ENCODE results near the gene CCDC43. TPM values are rescaled to one million over a fixed set of nuclear protein-coding genes. Genes with fewer than 3 reads are reported as not detected.
A peak's percentile ranks its signal among the peaks of the same experiment; 100 is the strongest.

Gene CCDC43
- total RNA-seq, 1 experiment from 2014 or later = 50.4 TPM

- CTCF ChIA-PET = no interaction called here
Observed at GRCh38 chr17:44646280-44646679, 43.3 kb downstream of the CCDC43 start.

GRCh38 chr17:44645341-44645740, 44.2 kb downstream of the CCDC43 start:
- no peaks in the 10 kb centered on the region for H3K27me3 ChIP-seq (ENCODE audit: low read length)
- no peaks in the 10 kb centered on the region for H3K36me3 ChIP-seq (ENCODE audit: low read depth, low read length)
- no peaks in the 10 kb centered on the region for H3K9me2 ChIP-seq (replicated peaks; ENCODE audit: low read length)
- H3K4me2 ChIP-seq (ENCODE audit: low read length) = no peak overlapping the region
- CTCF ChIA-PET = no interaction called here
- no peak overlapping the region for H3K27ac ChIP-seq (ENCODE audit: low read length)
- no peak overlapping the region for H3K9ac ChIP-seq (ENCODE audit: low read length)
- no peaks in the 10 kb centered on the region for H3K9me3 ChIP-seq (ENCODE audit: low read length)
- no peak overlapping the region for H3K4me3 ChIP-seq (ENCODE audit: low read length)
- BruUV-seq (replicated peaks) = no TSS peak
- H3K79me2 ChIP-seq (ENCODE audit: low read length) = no peaks in the 10 kb centered on the region
- intact Hi-C loops (cut with micrococcal nuclease) = no loop called here
- peak overlapping the region; percentile 18; the same call in 1 of the 2 replicates for H2AFZ ChIP-seq (ENCODE audit: low read length)
- no peak for DNase-seq
- no peaks in the 10 kb centered on the region for H3K4me1 ChIP-seq (ENCODE audit: insufficient read depth, low read length)
- no peaks in the 10 kb centered on the region for H3F3A ChIP-seq (ENCODE audit: low read length, unreplicated experiment)
- ATAC-seq = no peak
- TF ChIP-seq EZH2phosphoT487 (IDR thresholded peaks at IDR 0.05; ENCODE audit: borderline replicate concordance, low read length) = no peak
- no peak for TF ChIP-seq EZH2 (IDR thresholded peaks at IDR 0.05; ENCODE audit: low read length, unreplicated experiment)
- TF ChIP-seq, protein P1, sequence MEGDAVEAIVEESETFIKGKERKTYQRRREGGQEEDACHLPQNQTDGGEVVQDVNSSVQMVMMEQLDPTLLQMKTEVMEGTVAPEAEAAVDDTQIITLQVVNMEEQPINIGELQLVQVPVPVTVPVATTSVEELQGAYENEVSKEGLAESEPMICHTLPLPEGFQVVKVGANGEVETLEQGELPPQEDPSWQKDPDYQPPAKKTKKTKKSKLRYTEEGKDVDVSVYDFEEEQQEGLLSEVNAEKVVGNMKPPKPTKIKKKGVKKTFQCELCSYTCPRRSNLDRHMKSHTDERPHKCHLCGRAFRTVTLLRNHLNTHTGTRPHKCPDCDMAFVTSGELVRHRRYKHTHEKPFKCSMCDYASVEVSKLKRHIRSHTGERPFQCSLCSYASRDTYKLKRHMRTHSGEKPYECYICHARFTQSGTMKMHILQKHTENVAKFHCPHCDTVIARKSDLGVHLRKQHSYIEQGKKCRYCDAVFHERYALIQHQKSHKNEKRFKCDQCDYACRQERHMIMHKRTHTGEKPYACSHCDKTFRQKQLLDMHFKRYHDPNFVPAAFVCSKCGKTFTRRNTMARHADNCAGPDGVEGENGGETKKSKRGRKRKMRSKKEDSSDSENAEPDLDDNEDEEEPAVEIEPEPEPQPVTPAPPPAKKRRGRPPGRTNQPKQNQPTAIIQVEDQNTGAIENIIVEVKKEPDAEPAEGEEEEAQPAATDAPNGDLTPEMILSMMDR (conservative IDR thresholded peaks at IDR 0.05; ENCODE audit: low read depth, low read length) = no peak
- POLR2A ChIA-PET (ENCODE audit: unreplicated experiment) = no interaction called here
- no peaks in the 10 kb centered on the region for H4K20me1 ChIP-seq (ENCODE audit: low read length)

More at GRCh38 chr17:44646280-44646679, 43.3 kb downstream of the CCDC43 start:
- no TSS peak for BruUV-seq (replicated peaks)
- H3K36me3 ChIP-seq (ENCODE audit: low read depth, low read length) = no peaks in the 10 kb centered on the region
- intact Hi-C loops (cut with micrococcal nuclease) = no loop called here
- no peaks in the 10 kb centered on the region for H3F3A ChIP-seq (ENCODE audit: low read length, unreplicated experiment)
- no peaks in the 10 kb centered on the region for H3K4me1 ChIP-seq (ENCODE audit: insufficient read depth, low read length)
- POLR2A ChIA-PET (ENCODE audit: unreplicated experiment) = no interaction called here
- no peaks in the 10 kb centered on the region for H3K79me2 ChIP-seq (ENCODE audit: low read length)
- TF ChIP-seq EZH2phosphoT487 (IDR thresholded peaks at IDR 0.05; ENCODE audit: borderline replicate concordance, low read length) = no peak
- TF ChIP-seq EZH2 (IDR thresholded peaks at IDR 0.05; ENCODE audit: low read length, unreplicated experiment) = no peak
- TF ChIP-seq, protein P1 (conservative IDR thresholded peaks at IDR 0.05; ENCODE audit: low read depth, low read length) = no peak
- no peak overlapping the region for H3K4me3 ChIP-seq (ENCODE audit: low read length)
- no peak overlapping the region for H3K9ac ChIP-seq (ENCODE audit: low read length)
- no peak for ATAC-seq
- no peak overlapping the region for H2AFZ ChIP-seq (ENCODE audit: low read length)
- no peak overlapping the region for H3K4me2 ChIP-seq (ENCODE audit: low read length)
- H3K9me2 ChIP-seq (replicated peaks; ENCODE audit: low read length) = no peaks in the 10 kb centered on the region
- H4K20me1 ChIP-seq (ENCODE audit: low read length) = no peaks in the 10 kb centered on the region
- no peak overlapping the region for H3K27ac ChIP-seq (ENCODE audit: low read length)
- DNase-seq = no peak
- H3K9me3 ChIP-seq (ENCODE audit: low read length) = no peaks in the 10 kb centered on the region
- H3K27me3 ChIP-seq (ENCODE audit: low read length) = no peaks in the 10 kb centered on the region

GRCh38 chr17:44642834-44643233, 46.7 kb downstream of the CCDC43 start:
- CTCF ChIA-PET = no interaction called here
- no TSS peak for BruUV-seq (replicated peaks)

More at GRCh38 chr17:44642834-44643233, 46.7 kb downstream of the CCDC43 start:
- Histone ChIP-seq H3K27me3 (ENCODE audit: low read length) (no peaks in the 10 kb centered on the region), H3K9me3 (ENCODE audit: low read length) (no peaks in the 10 kb centered on the region), H3K4me2 (ENCODE audit: low read length) (no peak overlapping the region), H2AFZ (ENCODE audit: low read length) (no peak overlapping the region), H3K4me3 (ENCODE audit: low read length) (no peak overlapping the region), H3K9me2 (replicated peaks; ENCODE audit: low read length) (no peaks in the 10 kb centered on the region), H3K9ac (ENCODE audit: low read length) (no peak overlapping the region), H4K20me1 (ENCODE audit: low read length) (no peaks in the 10 kb centered on the region), H3K79me2 (ENCODE audit: low read length) (no peaks in the 10 kb centered on the region), H3K4me1 (ENCODE audit: insufficient read depth, low read length) (no peaks in the 10 kb centered on the region), H3F3A (ENCODE audit: low read length, unreplicated experiment) (no peaks in the 10 kb centered on the region), H3K27ac (ENCODE audit: low read length) (no peak overlapping the region), H3K36me3 (ENCODE audit: low read depth, low read length) (no peaks in the 10 kb centered on the region)
- DNase-seq = no peak
- ATAC-seq = no peak
- POLR2A ChIA-PET (ENCODE audit: unreplicated experiment) = no interaction called here
- intact Hi-C loops (cut with micrococcal nuclease) = no loop called here
- TF ChIP-seq EZH2 (IDR thresholded peaks at IDR 0.05; ENCODE audit: low read length, unreplicated experiment) (no peak), EZH2phosphoT487 (IDR thresholded peaks at IDR 0.05; ENCODE audit: borderline replicate concordance, low read length) (no peak)
- TF ChIP-seq, protein P1 (conservative IDR thresholded peaks at IDR 0.05; ENCODE audit: low read depth, low read length) = no peak

All from PC-3 (cell line).